Gastroesophageal sphincter (tissue), 3 donors: Measurements from ENCODE around the gene ITPR2.

Experiments
- POLR2A ChIP-seq, 2 donors: fragments of 450-650 bp; IDR thresholded peaks; one replicate each; pipeline ENCODE4 v1.6.1; 2017; ENCODE audit warnings: antibody characterized with exemption in 2 of 2, mild to moderate bottlenecking in 2 of 2, moderate library complexity in 1 of 2
- TF ChIP-seq, protein P1 (sequence below), 4 experiments: fragments of 200-600 bp in 2 of 4; fragments of 450-650 bp in 2 of 4; sonication (generic) in 1 of 4; IDR thresholded peaks; one replicate each; pipeline ENCODE4 v1.5.1; 2017 to 2019; ENCODE audit warnings: antibody characterized with exemption in 4 of 4, mild to moderate bottlenecking in 2 of 4, moderate library complexity in 2 of 4

DNA sequence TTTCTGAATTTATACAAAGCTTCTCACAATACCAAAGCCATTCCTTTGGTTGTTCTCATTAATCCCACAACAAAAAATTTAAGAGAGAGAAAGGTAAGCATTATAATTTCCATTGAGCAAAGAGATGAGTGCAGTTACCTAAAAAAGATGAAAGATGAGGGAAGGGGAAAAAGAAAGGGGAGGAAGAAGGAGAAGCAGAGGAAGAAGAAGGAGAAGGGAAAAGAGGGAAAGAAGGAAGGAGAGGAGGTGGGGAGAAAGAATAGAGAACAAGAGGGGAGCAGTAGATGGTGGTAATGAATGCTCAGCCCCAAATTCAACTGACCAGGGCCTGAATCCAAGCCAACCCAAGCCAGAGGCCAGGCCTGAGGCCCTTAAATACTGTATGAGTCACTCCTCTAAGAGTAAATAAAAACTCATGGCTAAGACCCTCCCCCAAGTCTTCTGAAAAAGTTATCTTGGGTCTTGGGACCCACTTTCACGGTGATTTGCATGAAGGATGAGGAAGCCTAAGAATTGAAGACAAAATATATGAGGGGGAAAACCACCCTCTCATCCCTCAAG is 144.6 kb downstream of the ITPR2 start:
- TF ChIP-seq POLR2A (IDR thresholded peaks at IDR 0.05), result no peak
- TF ChIP-seq, protein P1, sequence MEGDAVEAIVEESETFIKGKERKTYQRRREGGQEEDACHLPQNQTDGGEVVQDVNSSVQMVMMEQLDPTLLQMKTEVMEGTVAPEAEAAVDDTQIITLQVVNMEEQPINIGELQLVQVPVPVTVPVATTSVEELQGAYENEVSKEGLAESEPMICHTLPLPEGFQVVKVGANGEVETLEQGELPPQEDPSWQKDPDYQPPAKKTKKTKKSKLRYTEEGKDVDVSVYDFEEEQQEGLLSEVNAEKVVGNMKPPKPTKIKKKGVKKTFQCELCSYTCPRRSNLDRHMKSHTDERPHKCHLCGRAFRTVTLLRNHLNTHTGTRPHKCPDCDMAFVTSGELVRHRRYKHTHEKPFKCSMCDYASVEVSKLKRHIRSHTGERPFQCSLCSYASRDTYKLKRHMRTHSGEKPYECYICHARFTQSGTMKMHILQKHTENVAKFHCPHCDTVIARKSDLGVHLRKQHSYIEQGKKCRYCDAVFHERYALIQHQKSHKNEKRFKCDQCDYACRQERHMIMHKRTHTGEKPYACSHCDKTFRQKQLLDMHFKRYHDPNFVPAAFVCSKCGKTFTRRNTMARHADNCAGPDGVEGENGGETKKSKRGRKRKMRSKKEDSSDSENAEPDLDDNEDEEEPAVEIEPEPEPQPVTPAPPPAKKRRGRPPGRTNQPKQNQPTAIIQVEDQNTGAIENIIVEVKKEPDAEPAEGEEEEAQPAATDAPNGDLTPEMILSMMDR (IDR thresholded peaks at IDR 0.05), result no peak
